ENCODE data around the gene RRM2. TPM values are rescaled to one million over a fixed set of nuclear protein-coding genes. Genes with fewer than 3 reads are reported as not detected.

The RRM2 gene
- total RNA-seq: 1 to 10 TPM in 2 of 4 donors, not detected in 2; 1.7 to 4.6 TPM

DNA sequence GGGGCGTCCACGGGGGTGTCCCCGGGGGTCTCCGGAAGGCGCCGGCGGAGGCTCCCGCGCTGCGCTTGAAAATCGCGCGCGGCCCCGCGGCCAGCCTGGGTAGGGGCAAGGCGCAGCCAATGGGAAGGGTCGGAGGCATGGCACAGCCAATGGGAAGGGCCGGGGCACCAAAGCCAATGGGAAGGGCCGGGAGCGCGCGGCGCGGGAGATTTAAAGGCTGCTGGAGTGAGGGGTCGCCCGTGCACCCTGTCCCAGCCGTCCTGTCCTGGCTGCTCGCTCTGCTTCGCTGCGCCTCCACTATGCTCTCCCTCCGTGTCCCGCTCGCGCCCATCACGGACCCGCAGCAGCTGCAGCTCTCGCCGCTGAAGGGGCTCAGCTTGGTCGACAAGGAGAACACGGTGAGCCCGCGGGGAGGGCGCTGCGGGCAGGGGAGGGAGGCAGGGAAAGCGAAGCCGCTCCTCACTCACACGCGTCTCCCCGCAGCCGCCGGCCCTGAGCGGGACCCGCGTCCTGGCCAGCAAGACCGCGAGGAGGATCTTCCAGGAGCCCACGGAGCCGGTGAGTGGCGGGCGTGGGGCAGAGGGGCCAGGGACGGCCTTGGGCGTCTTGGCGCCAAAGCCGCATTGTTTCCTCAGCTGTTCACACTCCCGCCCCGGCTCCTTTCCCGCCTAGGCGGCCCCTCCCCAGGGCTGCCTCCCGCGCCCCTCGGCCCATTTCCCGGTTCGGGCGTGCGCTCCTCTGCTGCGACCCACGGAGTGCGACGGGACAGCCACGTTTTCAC, at the start of gene RRM2:
Gene RRM2, plus strand, starts transcription at position 240 of the 781 bp plus-strand sequence. Its CDS starts 60 bp downstream, at position 300.
- peaks cover 20 to 43% (median 37%) of the 10 kb centered on the region in 4 donors for H3K4me1 ChIP-seq
- DNase-seq (ENCODE audit: extremely low spot score): peak; percentile 97
- intact Hi-C loops (cut with DNase I): loop anchor here (2.0 to 10.0 kb wide), 3 partner anchors 180 to 542 kb away; partner anchors contain the start of gene HPCAL1
- H3K27me3 ChIP-seq: peaks cover 0 to 30% (median 14%) of the 10 kb centered on the region in 4 donors
- H3K36me3 ChIP-seq: no peaks in the 10 kb centered on the region
- no peak within 1 kb of the TSS for H3K27ac ChIP-seq (replicated peaks in 1 of 4)
- no peaks in the 10 kb centered on the region for H3K9me3 ChIP-seq
- 0% methylated on average over 6 of the region's 81 CpGs for WGBS
- TF ChIP-seq POLR2A (IDR thresholded peaks at IDR 0.05; ENCODE audit: low read depth) (no peak), EP300 (IDR thresholded peaks at IDR 0.05) (no peak), POLR2AphosphoS5 (IDR thresholded peaks at IDR 0.05) (peak in 1 of 2 donors; percentile 56)
- TF ChIP-seq, protein P1, sequence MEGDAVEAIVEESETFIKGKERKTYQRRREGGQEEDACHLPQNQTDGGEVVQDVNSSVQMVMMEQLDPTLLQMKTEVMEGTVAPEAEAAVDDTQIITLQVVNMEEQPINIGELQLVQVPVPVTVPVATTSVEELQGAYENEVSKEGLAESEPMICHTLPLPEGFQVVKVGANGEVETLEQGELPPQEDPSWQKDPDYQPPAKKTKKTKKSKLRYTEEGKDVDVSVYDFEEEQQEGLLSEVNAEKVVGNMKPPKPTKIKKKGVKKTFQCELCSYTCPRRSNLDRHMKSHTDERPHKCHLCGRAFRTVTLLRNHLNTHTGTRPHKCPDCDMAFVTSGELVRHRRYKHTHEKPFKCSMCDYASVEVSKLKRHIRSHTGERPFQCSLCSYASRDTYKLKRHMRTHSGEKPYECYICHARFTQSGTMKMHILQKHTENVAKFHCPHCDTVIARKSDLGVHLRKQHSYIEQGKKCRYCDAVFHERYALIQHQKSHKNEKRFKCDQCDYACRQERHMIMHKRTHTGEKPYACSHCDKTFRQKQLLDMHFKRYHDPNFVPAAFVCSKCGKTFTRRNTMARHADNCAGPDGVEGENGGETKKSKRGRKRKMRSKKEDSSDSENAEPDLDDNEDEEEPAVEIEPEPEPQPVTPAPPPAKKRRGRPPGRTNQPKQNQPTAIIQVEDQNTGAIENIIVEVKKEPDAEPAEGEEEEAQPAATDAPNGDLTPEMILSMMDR (IDR thresholded peaks at IDR 0.05): no peak
- H3K4me3 ChIP-seq: peak within 1 kb of the TSS; percentile 57 to 64 (median 58)

DNA sequence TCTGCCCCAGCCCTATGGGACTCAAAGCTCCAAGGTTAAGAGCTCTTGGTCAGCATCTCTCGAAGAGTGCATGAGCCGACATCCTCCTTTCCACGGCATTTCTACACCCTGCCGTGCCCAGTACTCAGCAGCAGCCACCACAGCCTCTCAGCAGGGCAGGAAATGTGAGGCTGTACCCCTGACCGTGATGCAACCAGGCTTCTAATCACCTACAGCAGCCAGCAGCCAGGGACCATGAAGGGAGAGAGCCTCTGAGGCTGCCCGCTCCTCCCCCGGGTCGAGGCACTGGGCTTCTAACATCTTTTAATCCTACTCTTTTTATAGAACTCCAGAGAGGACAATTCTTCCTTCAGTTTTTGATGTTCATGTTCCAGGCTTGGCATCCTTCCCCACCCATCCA, 48.8 kb upstream of the RRM2 start:
- H3K36me3 ChIP-seq: no peaks in the 10 kb centered on the region
- TF ChIP-seq POLR2AphosphoS5 (IDR thresholded peaks at IDR 0.05) (no peak), POLR2A (IDR thresholded peaks at IDR 0.05; ENCODE audit: low read depth) (no peak), EP300 (IDR thresholded peaks at IDR 0.05) (no peak)
- TF ChIP-seq, protein P1 (IDR thresholded peaks at IDR 0.05): no peak
- H3K4me1 ChIP-seq: peaks cover 3 to 42% (median 30%) of the 10 kb centered on the region in 4 donors
- 54% methylated on average over 8 of the region's 8 CpGs for WGBS
- no peak for DNase-seq (ENCODE audit: extremely low spot score)
- H3K4me3 ChIP-seq: no peak overlapping the region
- no peaks in the 10 kb centered on the region for H3K9me3 ChIP-seq
- intact Hi-C loops (cut with DNase I): loop anchor here (2.0 to 5.0 kb wide), 2 partner anchors 23 to 359 kb away; no protein-coding TSS in a partner anchor
- H3K27ac ChIP-seq (replicated peaks in 1 of 4): no peak overlapping the region
- H3K27me3 ChIP-seq: no peaks in the 10 kb centered on the region

DNA sequence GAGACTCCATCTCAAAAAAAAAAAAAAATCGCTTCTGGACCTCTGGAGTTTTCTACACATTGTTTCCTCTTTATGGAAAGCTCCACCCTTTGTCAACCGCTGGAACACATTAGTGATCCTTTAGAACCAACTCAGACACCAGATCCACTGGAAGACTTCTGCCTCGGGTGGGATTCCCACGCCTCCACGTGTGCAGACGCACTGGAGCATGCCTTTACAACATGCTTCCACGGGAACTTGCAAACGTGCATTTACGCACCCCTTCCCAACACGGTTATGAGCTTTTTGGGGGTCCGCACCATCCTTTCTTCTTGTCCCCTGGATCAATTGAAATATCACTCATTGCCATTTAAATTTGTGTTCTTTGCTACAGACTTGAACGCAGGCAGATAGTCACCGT, 47.4 kb upstream of the RRM2 start:
- Histone ChIP-seq H3K9me3 (no peaks in the 10 kb centered on the region), H3K4me1 (peaks cover 3 to 52% (median 40%) of the 10 kb centered on the region in 4 donors), H3K4me3 (no peak overlapping the region), H3K36me3 (no peaks in the 10 kb centered on the region), H3K27me3 (peaks cover 0 to under 1% (median 0%) of the 10 kb centered on the region in 4 donors), H3K27ac (replicated peaks in 1 of 4) (no peak overlapping the region)
- 85% methylated on average over 13 of the region's 13 CpGs for WGBS
- intact Hi-C loops (cut with DNase I): loop anchor here (2.0 kb wide), 1 partner anchor 22 kb away; no protein-coding TSS in a partner anchor
- TF ChIP-seq POLR2AphosphoS5 (IDR thresholded peaks at IDR 0.05): no peak
- TF ChIP-seq POLR2A (IDR thresholded peaks at IDR 0.05; ENCODE audit: low read depth): no peak
- no peak for TF ChIP-seq EP300 (IDR thresholded peaks at IDR 0.05)
- TF ChIP-seq, protein P1 (IDR thresholded peaks at IDR 0.05): no peak
- DNase-seq (ENCODE audit: extremely low spot score): no peak

DNA sequence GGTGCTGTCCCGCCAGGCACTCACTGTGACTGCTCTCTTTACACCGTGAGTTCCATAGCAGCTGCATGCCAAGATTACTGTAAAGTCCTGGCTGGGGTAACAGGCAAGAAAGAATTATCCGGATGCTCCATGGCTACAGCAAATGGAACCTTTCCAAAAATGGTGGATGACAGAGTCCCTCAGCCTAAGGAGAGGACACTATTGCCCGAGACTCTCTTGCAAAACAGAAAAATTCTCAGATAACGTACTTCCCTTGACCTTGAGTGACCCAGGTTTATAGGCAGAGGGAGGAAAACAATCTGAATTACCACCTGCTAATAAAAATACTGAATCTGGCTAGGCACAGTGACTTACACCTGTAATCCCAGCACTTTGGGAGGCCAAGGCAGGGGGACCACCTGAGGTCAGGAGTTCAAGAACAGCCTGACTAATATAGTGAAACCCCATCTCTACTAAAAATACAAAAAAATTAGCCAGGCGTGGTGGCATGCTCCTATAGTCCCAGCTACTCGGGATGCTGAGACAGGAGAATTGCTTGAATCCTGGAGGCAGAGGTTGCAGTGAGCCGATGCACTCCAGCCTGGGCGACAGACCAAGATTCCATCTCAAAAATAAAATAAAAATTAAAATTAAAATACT, 46.8 kb upstream of the RRM2 start:
- intact Hi-C loops (cut with DNase I): loop anchor here (2.0 kb wide), 1 partner anchor 21 kb away; no protein-coding TSS in a partner anchor
- H3K4me3 ChIP-seq: no peak overlapping the region
- 58% methylated on average over 9 of the region's 9 CpGs for WGBS
- H3K27me3 ChIP-seq: peaks cover 0 to 6% (median 0%) of the 10 kb centered on the region in 4 donors
- no peak overlapping the region for H3K27ac ChIP-seq (replicated peaks in 1 of 4)
- TF ChIP-seq, protein P1 (IDR thresholded peaks at IDR 0.05): no peak
- TF ChIP-seq POLR2A (IDR thresholded peaks at IDR 0.05; ENCODE audit: low read depth) (no peak), POLR2AphosphoS5 (IDR thresholded peaks at IDR 0.05) (no peak), EP300 (IDR thresholded peaks at IDR 0.05) (no peak)
- no peak for DNase-seq (ENCODE audit: extremely low spot score)
- H3K9me3 ChIP-seq: no peaks in the 10 kb centered on the region
- H3K4me1 ChIP-seq: peaks cover 8 to 57% (median 46%) of the 10 kb centered on the region in 4 donors
- no peaks in the 10 kb centered on the region for H3K36me3 ChIP-seq
